Measurements from ENCODE around the gene GLI1. TPM values are rescaled to one million over a fixed set of nuclear protein-coding genes. Genes with fewer than 3 reads are reported as not detected.

Gene GLI1
- total RNA-seq, 1 experiment from 2014 or later = 6.4 TPM

- TF ChIP-seq ATF3 (IDR thresholded peaks at IDR 0.05) (no peak), SP1 (IDR thresholded peaks at IDR 0.05; ENCODE audit: low read depth) (no peak), JUND (IDR thresholded peaks at IDR 0.05) (no peak)
Observed at GRCh38 chr12:57471661-57472060, 12.1 kb downstream of the GLI1 start (continued).

GRCh38 chr12:57472391-57472790 lies 12.8 kb downstream of the GLI1 start:
- Histone ChIP-seq H3K4me2 (ENCODE audit: low read length) (no peak overlapping the region), H3K9me3 (ENCODE audit: control insufficient read depth in 1 of 2, insufficient read depth in 1 of 2, low read depth in 1 of 2, low read length in 2 of 2) (no peaks in the 10 kb centered on the region), H3K36me3 (ENCODE audit: control insufficient read depth in 1 of 2, insufficient read depth in 2 of 2, low read length in 2 of 2) (no peaks in the 10 kb centered on the region), H3K27me3 (ENCODE audit: insufficient read depth, low read length) (peaks cover 34% of the 10 kb centered on the region), H3K9me2 (ENCODE audit: insufficient read depth) (no peaks in the 10 kb centered on the region), H4K20me1 (ENCODE audit: insufficient read depth) (no peaks in the 10 kb centered on the region), H3K79me2 (ENCODE audit: insufficient read depth, low read length) (no peaks in the 10 kb centered on the region), H3K9ac (ENCODE audit: low read length) (no peak overlapping the region), H3K4me1 (ENCODE audit: control insufficient read depth in 1 of 2, insufficient read depth in 2 of 2, low read length in 2 of 2) (0 out of 4 replicates have a peak, but pooled peaks cover 0 to 4% of the 10 kb centered on the region in 2 experiments), H3K4me3 (replicated peaks in 1 of 2; ENCODE audit: low read depth in 1 of 2, low read length in 2 of 2) (no peak overlapping the region), H2AFZ (ENCODE audit: low read depth, low read length, poor library complexity, severe bottlenecking) (no peak overlapping the region), H3K27ac (ENCODE audit: low read depth, low read length) (no peak overlapping the region)
- RAD21 ChIA-PET (ENCODE audit: low non-redundant PET in 1 of 2, low total read pairs in 2 of 2, uncharacterized antibody in 2 of 2, unreplicated experiment in 2 of 2) = no interaction called here
- no TSS peak for BruUV-seq (replicated peaks)
- POLR2A ChIA-PET = no interaction called here
- intact Hi-C loops (cut with micrococcal nuclease) = no loop called here
- no peak for ATAC-seq
- DNase-seq (ENCODE audit: low read depth, low spot score) = no peak
- TF ChIP-seq ELF1 (IDR thresholded peaks at IDR 0.05; ENCODE audit: borderline replicate concordance, low read depth) (no peak), SP1 (IDR thresholded peaks at IDR 0.05; ENCODE audit: low read depth) (no peak), SRF (IDR thresholded peaks at IDR 0.05; ENCODE audit: low read depth) (no peak), FOSL1 (IDR thresholded peaks at IDR 0.05; ENCODE audit: low read depth) (no peak), POLR2A (IDR thresholded peaks at IDR 0.05; ENCODE audit: borderline replicate concordance, extremely low read depth, insufficient read depth, insufficient read length) (no peak)
- TF ChIP-seq, protein P1, sequence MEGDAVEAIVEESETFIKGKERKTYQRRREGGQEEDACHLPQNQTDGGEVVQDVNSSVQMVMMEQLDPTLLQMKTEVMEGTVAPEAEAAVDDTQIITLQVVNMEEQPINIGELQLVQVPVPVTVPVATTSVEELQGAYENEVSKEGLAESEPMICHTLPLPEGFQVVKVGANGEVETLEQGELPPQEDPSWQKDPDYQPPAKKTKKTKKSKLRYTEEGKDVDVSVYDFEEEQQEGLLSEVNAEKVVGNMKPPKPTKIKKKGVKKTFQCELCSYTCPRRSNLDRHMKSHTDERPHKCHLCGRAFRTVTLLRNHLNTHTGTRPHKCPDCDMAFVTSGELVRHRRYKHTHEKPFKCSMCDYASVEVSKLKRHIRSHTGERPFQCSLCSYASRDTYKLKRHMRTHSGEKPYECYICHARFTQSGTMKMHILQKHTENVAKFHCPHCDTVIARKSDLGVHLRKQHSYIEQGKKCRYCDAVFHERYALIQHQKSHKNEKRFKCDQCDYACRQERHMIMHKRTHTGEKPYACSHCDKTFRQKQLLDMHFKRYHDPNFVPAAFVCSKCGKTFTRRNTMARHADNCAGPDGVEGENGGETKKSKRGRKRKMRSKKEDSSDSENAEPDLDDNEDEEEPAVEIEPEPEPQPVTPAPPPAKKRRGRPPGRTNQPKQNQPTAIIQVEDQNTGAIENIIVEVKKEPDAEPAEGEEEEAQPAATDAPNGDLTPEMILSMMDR (IDR thresholded peaks at IDR 0.05 in 2 of 3, conservative IDR thresholded peaks at IDR 0.05 in 1 of 3; ENCODE audit: borderline replicate concordance in 1 of 3, insufficient read depth in 1 of 3, low read depth in 2 of 3, low read length in 2 of 3) = no peak
- CTCF ChIA-PET = no interaction called here

All from HCT116 (cell line).